Effector memory CD4-positive, alpha-beta T cell (primary cell): ENCODE results near the gene TSPEAR.
"Not testable (repeated sequence)": the region's sequence is repeated elsewhere in the genome, so short reads cannot be mapped to it uniquely, and the experiment has no call there.

Experiments used
- DNase-seq, 3 donors: peaks; one replicate each; pipeline ENCODE4 v3.0.0-alpha.2; 2020
- H3K27ac ChIP-seq: 2 replicates; pipeline ENCODE4 v1.7.0; 2013; ENCODE audit warnings: mild to moderate bottlenecking, low read length, moderate library complexity; ENCODE audit not compliant: insufficient read depth, poor library complexity, severe bottlenecking
- H3K27me3 ChIP-seq: replicated peaks from 2 replicates; pipeline ENCODE4 v1.7.0; 2013; ENCODE audit warnings: mild to moderate bottlenecking, low read length; ENCODE audit not compliant: insufficient read depth, control insufficient read depth, poor library complexity, severe bottlenecking
- H3K36me3 ChIP-seq: 2 replicates; pipeline ENCODE4 v1.7.0; 2013; ENCODE audit warnings: mild to moderate bottlenecking, low read length, moderate library complexity; ENCODE audit not compliant: control insufficient read depth, insufficient read depth
- H3K4me1 ChIP-seq: 2 replicates; pipeline ENCODE4 v1.7.0; 2013; ENCODE audit warnings: low read length, mild to moderate bottlenecking; ENCODE audit not compliant: control insufficient read depth, insufficient read depth, poor library complexity, severe bottlenecking
- H3K4me3 ChIP-seq: 2 replicates; pipeline ENCODE4 v1.7.0; 2013; ENCODE audit warnings: low read length, low read depth, mild to moderate bottlenecking; ENCODE audit not compliant: insufficient read depth, poor library complexity, severe bottlenecking
- H3K9me3 ChIP-seq: 2 replicates; pipeline ENCODE4 v1.7.0; 2013; ENCODE audit warnings: mild to moderate bottlenecking, low read length, moderate library complexity; ENCODE audit not compliant: control insufficient read depth

The TSPEAR gene

DNA sequence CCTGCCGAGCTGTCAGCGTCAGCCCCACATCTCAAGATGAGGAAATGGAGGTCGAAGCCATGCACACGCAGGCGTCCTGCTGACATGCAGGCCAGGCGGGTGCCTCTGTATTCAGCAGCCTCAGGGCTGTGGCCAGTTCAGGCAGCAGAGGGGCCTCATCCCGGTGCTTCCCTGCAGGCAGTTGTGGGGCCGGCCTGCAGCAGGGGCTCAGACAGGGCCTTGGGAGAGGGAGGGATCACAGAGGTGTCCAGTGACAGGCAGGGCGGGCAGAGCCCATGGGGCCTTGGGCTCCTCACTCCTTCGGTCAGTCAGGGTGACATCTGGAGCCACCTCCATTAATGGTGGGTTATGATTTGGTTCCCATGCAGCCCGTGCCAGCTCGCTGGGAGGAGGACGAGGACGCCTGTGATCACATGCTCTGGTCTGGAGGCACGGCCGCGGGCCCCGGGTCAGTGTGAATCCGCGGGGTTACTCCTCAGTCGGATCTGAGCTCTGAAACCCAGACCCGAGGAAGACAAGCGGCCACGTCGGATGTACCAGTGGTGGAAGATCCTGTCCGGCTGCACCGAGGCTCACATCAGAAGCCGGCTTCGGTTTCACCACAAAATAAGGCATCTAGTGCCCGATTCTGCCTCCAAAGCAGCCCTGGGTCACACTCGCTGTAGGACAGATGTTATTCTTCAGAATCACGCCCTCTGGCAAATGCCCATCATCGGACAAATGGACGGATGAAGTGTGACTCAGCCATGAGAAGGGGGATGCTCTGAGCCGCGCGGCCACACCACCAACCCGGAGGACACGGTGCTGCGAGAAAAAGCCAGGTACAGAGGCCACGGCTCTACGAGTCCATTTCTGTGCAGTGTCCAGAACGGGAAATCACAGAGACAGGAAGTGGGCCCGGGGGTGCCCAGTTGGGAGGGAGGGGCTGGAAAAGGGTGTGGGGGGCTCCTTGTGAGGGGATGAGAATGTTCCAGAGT is 204.8 kb downstream of the TSPEAR start:
- H3K9me3 ChIP-seq, result no peaks in the 10 kb centered on the region
- H3K27me3 ChIP-seq, result no peaks in the 10 kb centered on the region
- peaks cover 9% of the 10 kb centered on the region for H3K4me1 ChIP-seq
- DNase-seq, result no peak
- H3K27ac ChIP-seq, result no peak overlapping the region
- no peaks in the 10 kb centered on the region for H3K36me3 ChIP-seq
- no peak overlapping the region for H3K4me3 ChIP-seq

- Histone ChIP-seq H3K4me1 (peaks cover 6% of the 10 kb centered on the region), H3K27ac (no peak overlapping the region), H3K4me3 (no peak overlapping the region), H3K36me3 (no peaks in the 10 kb centered on the region), H3K27me3 (no peaks in the 10 kb centered on the region), H3K9me3 (no peaks in the 10 kb centered on the region)
- DNase-seq, result no peak
Observed at GRCh38 chr21:44505673-44506278, 205.6 kb downstream of the TSPEAR start.

- DNase-seq, result no peak
- H3K27ac ChIP-seq, result no peak overlapping the region
Observed at GRCh38 chr21:44503901-44504399, 207.4 kb downstream of the TSPEAR start.

DNA sequence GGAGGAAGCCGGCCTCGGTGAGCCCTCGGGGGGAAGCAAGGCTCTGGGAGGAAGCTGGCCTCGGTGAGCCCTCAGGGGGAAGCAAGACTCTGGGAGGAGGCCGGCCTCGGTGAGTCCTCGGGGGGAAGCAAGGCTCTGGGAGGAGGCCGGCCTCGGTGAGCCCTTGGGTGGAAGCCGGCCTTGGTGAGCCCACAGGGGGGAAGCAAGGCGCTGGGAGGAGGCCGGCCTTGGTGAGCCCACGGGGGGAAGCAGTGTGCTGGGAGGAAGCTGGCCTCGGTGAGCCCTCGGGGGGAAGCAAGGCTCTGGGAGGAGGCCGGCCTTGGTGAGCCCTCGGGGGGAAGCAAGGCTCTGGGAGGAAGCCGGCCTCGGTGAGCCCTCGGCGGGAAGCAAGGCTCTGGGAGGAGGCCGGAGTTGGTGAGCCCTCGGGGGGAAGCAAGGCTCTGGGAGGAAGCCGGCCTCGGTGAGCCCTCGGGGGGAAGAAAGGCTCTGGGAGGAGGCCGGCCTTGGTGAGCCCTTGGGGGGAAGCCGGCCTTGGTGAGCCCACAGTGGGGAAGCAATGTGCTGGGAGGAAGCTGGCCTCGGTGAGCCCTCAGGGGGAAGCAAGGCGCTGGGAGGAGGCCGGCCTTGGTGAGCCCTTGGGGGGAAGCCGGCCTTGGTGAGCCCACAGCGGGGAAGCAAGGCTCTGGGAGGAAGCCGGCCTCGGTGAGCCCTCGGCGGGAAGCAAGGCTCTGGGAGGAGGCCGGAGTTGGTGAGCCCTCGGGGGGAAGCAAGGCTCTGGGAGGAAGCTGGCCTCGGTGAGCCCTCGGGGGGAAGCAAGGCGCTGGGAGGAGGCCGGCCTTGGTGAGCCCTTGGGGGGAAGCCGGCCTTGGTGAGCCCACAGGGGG is 208.1 kb downstream of the TSPEAR start:
- H3K9me3 ChIP-seq, H3K36me3 ChIP-seq, H3K4me1 ChIP-seq, H3K4me3 ChIP-seq, H3K27ac ChIP-seq, DNase-seq, H3K27me3 ChIP-seq: not testable (repeated sequence)

More at GRCh38 chr21:44503901-44504399, 207.4 kb downstream of the TSPEAR start:
- no peaks in the 10 kb centered on the region for H3K9me3 ChIP-seq
- H3K4me1 ChIP-seq, result no peaks in the 10 kb centered on the region
- H3K36me3 ChIP-seq, result no peaks in the 10 kb centered on the region
- no peak overlapping the region for H3K4me3 ChIP-seq
- H3K27me3 ChIP-seq, result no peaks in the 10 kb centered on the region

GRCh38 chr21:44502171-44502958 is 209.0 kb downstream of the TSPEAR start:
- no peak overlapping the region for H3K4me3 ChIP-seq
- no peaks in the 10 kb centered on the region for H3K9me3 ChIP-seq
- no peaks in the 10 kb centered on the region for H3K27me3 ChIP-seq

GRCh38 chr21:44500111-44500510 is 211.3 kb downstream of the TSPEAR start:
- Histone ChIP-seq H3K27me3 (peaks cover 3% of the 10 kb centered on the region), H3K36me3 (no peaks in the 10 kb centered on the region), H3K27ac (no peak overlapping the region), H3K4me3 (no peak overlapping the region), H3K9me3 (no peaks in the 10 kb centered on the region), H3K4me1 (no peaks in the 10 kb centered on the region)
- DNase-seq, result no peak

More at GRCh38 chr21:44502171-44502958, 209.0 kb downstream of the TSPEAR start:
- Histone ChIP-seq H3K27ac (no peak overlapping the region), H3K4me1 (no peaks in the 10 kb centered on the region), H3K36me3 (no peaks in the 10 kb centered on the region)
- DNase-seq, result no peak

DNA sequence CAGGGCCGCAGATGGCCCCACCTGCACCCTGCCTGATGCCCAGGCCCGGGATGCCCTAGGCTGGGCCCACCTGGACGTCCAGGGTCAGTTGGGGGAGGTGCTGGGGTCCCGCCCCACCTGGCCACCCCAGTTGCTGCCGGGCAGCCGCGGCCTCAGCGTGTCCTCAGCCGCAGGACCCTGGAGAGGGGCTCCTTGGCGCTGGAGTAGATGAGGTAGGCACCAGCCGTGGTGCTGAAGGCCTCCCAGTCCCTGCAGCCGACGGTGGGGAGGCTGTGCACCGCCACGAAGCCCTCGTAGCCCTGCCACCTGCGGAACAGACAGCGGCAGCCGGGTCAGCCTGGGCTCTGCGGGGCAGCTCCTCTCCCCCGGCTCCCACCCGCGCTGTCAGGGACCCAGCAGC is 211.7 kb downstream of the TSPEAR start:
- no peak for DNase-seq
- Histone ChIP-seq H3K9me3 (no peaks in the 10 kb centered on the region), H3K4me3 (no peak overlapping the region), H3K4me1 (no peaks in the 10 kb centered on the region), H3K27me3 (peaks cover 3% of the 10 kb centered on the region), H3K27ac (no peak overlapping the region), H3K36me3 (no peaks in the 10 kb centered on the region)

DNA sequence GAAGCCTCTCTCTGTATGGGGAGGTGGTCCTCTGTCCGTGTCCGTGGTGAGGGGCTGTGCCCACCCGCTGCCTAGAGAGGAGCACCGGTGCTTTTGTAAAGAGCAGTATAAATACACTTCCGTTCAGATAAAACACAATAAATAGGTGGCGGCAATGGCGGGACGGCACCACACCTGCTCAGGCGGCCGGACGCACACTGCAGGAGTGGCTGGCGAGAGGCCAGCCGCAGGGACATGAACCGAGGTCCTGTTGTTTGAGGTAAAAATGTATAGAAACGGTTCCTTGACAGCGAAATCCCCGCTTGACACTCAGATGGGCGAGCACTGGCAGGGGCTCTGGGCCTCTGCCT is 212.2 kb downstream of the TSPEAR start:
- peaks cover 3% of the 10 kb centered on the region for H3K27me3 ChIP-seq
- no peak for DNase-seq
- no peak overlapping the region for H3K4me3 ChIP-seq
- H3K36me3 ChIP-seq, result no peaks in the 10 kb centered on the region
- H3K27ac ChIP-seq, result no peak overlapping the region
- no peaks in the 10 kb centered on the region for H3K4me1 ChIP-seq
- H3K9me3 ChIP-seq, result no peaks in the 10 kb centered on the region
